Type B pancreatic cell (in vitro differentiated cells): ENCODE results near the gene EMP3. TPM values are rescaled to one million over a fixed set of nuclear protein-coding genes. Genes with fewer than 3 reads are reported as not detected.

Experiments
- DNase-seq: peaks from one replicate; pipeline ENCODE4 v3.0.0; 2021; ENCODE audit warnings: mixed read lengths; ENCODE audit not compliant: unreplicated experiment; ENCODE audit errors: extremely low spot score
- H3K27ac Mint-ChIP-seq: 2 replicates; pipeline ENCODE4 v1.8.0; 2021; ENCODE audit warnings: mild to moderate bottlenecking, mixed read lengths
- H3K27me3 Mint-ChIP-seq: 2 replicates; pipeline ENCODE4 v1.8.0; 2021; ENCODE audit warnings: mixed read lengths
- H3K36me3 Mint-ChIP-seq: 2 replicates; pipeline ENCODE4 v1.8.0; 2021; ENCODE audit warnings: mixed read lengths
- H3K4me1 Mint-ChIP-seq: one replicate; pipeline ENCODE4 v1.8.0; 2021; ENCODE audit warnings: mixed read lengths; ENCODE audit not compliant: unreplicated experiment
- H3K4me3 Mint-ChIP-seq: 2 replicates; pipeline ENCODE4 v1.8.0; 2021; ENCODE audit warnings: mild to moderate bottlenecking, mixed read lengths
- H3K9me3 Mint-ChIP-seq: 2 replicates; pipeline ENCODE4 v1.8.0; 2021; ENCODE audit warnings: mixed read lengths
- CTCF ChIP-seq: fragments of 200-600 bp; sonication (generic); conservative IDR thresholded peaks from 2 replicates; pipeline ENCODE4 v1.5.0; 2021; ENCODE audit warnings: antibody characterized with exemption, mild to moderate bottlenecking
- total RNA-seq: library from RNA; stranded (reverse); gene quantifications from 2 replicates; pipeline ENCODE4 v1.2.1, GENCODE V29; 2021; ENCODE audit warnings: low replicate concordance

EMP3 gene
- total RNA-seq, 1 donor from 2014 or later: 47.8 TPM

GRCh38 chr19:48344892-48345291 lies 19.5 kb downstream of the EMP3 start:
- no peak for DNase-seq
- H3K9me3 Mint-ChIP-seq: no peaks in the 10 kb centered on the region
- no peaks in the 10 kb centered on the region for H3K27me3 Mint-ChIP-seq
- H3K4me1 Mint-ChIP-seq: peaks cover 5% of the 10 kb centered on the region
- no peak overlapping the region for H3K27ac Mint-ChIP-seq
- no peak for TF ChIP-seq CTCF
- no peaks in the 10 kb centered on the region for H3K36me3 Mint-ChIP-seq
- no peak overlapping the region for H3K4me3 Mint-ChIP-seq

- DNase-seq: no peak
- Mint-ChIP-seq H3K27ac (no peak overlapping the region), H3K4me3 (no peak overlapping the region), H3K4me1 (peaks cover 5% of the 10 kb centered on the region), H3K36me3 (no peaks in the 10 kb centered on the region), H3K27me3 (no peaks in the 10 kb centered on the region), H3K9me3 (no peaks in the 10 kb centered on the region)
- TF ChIP-seq CTCF: no peak
Observed at GRCh38 chr19:48346191-48346590, 20.8 kb downstream of the EMP3 start.

- Mint-ChIP-seq H3K4me1 (peaks cover 5% of the 10 kb centered on the region), H3K27ac (no peak overlapping the region)
- no peak for TF ChIP-seq CTCF
Observed at GRCh38 chr19:48348045-48348444, 22.7 kb downstream of the EMP3 start.

GRCh38 chr19:48348737-48349136 lies 23.4 kb downstream of the EMP3 start:
- H3K4me1 Mint-ChIP-seq: peaks cover 5% of the 10 kb centered on the region
- no peaks in the 10 kb centered on the region for H3K36me3 Mint-ChIP-seq
- TF ChIP-seq CTCF: no peak
- H3K9me3 Mint-ChIP-seq: no peaks in the 10 kb centered on the region
- no peak overlapping the region for H3K4me3 Mint-ChIP-seq
- no peaks in the 10 kb centered on the region for H3K27me3 Mint-ChIP-seq
- DNase-seq: no peak
- no peak overlapping the region for H3K27ac Mint-ChIP-seq

More at GRCh38 chr19:48348045-48348444, 22.7 kb downstream of the EMP3 start:
- no peaks in the 10 kb centered on the region for H3K27me3 Mint-ChIP-seq
- no peak overlapping the region for H3K4me3 Mint-ChIP-seq
- no peaks in the 10 kb centered on the region for H3K36me3 Mint-ChIP-seq
- H3K9me3 Mint-ChIP-seq: no peaks in the 10 kb centered on the region
- no peak for DNase-seq

GRCh38 chr19:48350856-48351255 lies 25.5 kb downstream of the EMP3 start:
- Mint-ChIP-seq H3K4me3 (no peak overlapping the region), H3K27ac (no peak overlapping the region)

More at GRCh38 chr19:48350856-48351255, 25.5 kb downstream of the EMP3 start:
- Mint-ChIP-seq H3K36me3 (no peaks in the 10 kb centered on the region), H3K9me3 (no peaks in the 10 kb centered on the region), H3K4me1 (peaks cover 14% of the 10 kb centered on the region), H3K27me3 (no peaks in the 10 kb centered on the region)
- no peak for TF ChIP-seq CTCF
- no peak for DNase-seq
